K562 (cell line): ENCODE data around the gene IPO13. TPM values are rescaled to one million over a fixed set of nuclear protein-coding genes. Genes with fewer than 3 reads are reported as not detected.

Experiments
- BRD9 ChIP-seq: fragments of 450-650 bp; IDR thresholded peaks from 2 replicates; pipeline ENCODE4 v1.6.1; 2018; ENCODE audit warnings: low read depth; ENCODE audit not compliant: partially characterized antibody
- CBX2 ChIP-seq: fragments of 200-600 bp; sonication (generic); IDR thresholded peaks from one replicate; pipeline ENCODE4 v1.6.1; 2012; ENCODE audit warnings: mild to moderate bottlenecking, low read length, inconsistent platforms; ENCODE audit not compliant: insufficient read depth, poor library complexity, severe bottlenecking
- FOXM1 ChIP-seq, 2 experiments: fragments of 450-650 bp in 1 of 2; sonication (generic) in 1 of 2; formaldehyde crosslinking in 1 of 2; IDR thresholded peaks; 2 replicates each; pipeline versions ENCODE4 v1.6.1 to v1.9.0; 2017 to 2022; ENCODE audit warnings: low read depth in 2 of 2, mild to moderate bottlenecking in 2 of 2, missing genetic modification reagents in 1 of 2, moderate library complexity in 1 of 2
- HCFC1 ChIP-seq: IDR thresholded peaks from 2 replicates; pipeline ENCODE4 v1.6.1; 2012; ENCODE audit warnings: low read depth, low read length, improper control_type of control experiment
- HES1 ChIP-seq: fragments of 450-650 bp; IDR thresholded peaks from 2 replicates; pipeline ENCODE4 v1.6.1; 2016; ENCODE audit warnings: low read depth, mild to moderate bottlenecking, moderate library complexity
- ILF3 ChIP-seq: fragments of 450-650 bp; IDR thresholded peaks from 2 replicates; pipeline ENCODE4 v1.6.1; 2018; ENCODE audit warnings: antibody characterized with exemption, mild to moderate bottlenecking, moderate library complexity, borderline replicate concordance
- IRF2 ChIP-seq: sonication (generic); formaldehyde crosslinking; IDR thresholded peaks from 2 replicates; pipeline ENCODE4 v1.8.1; 2022; ENCODE audit warnings: mild to moderate bottlenecking, missing genetic modification reagents
- MBD2 ChIP-seq: sonication (generic); IDR thresholded peaks from 2 replicates; pipeline ENCODE4 v1.6.1; 2016; ENCODE audit warnings: low read depth, borderline replicate concordance
- RNF2 ChIP-seq: sonication (generic); IDR thresholded peaks from 2 replicates; pipeline ENCODE4 v1.6.1; 2016
- SP1 ChIP-seq: sonication (generic); formaldehyde crosslinking; IDR thresholded peaks from 2 replicates; pipeline ENCODE4 v1.8.1; 2022; ENCODE audit warnings: mild to moderate bottlenecking, missing genetic modification reagents
- TEAD4 ChIP-seq, 2 experiments: sonication (generic) in 1 of 2; formaldehyde crosslinking in 1 of 2; IDR thresholded peaks; 2 replicates each; pipeline versions ENCODE4 v1.6.1 to v1.8.0; 2012 to 2022; ENCODE audit warnings: borderline replicate concordance in 1 of 2, inconsistent platforms in 1 of 2, low read length in 1 of 2, mild to moderate bottlenecking in 1 of 2, missing genetic modification reagents in 1 of 2
- ZBTB33 ChIP-seq: sonication (generic); formaldehyde crosslinking; IDR thresholded peaks from 2 replicates; pipeline ENCODE4 v1.8.1; 2023; ENCODE audit warnings: mild to moderate bottlenecking, missing genetic modification reagents
- ZC3H11A ChIP-seq: IDR thresholded peaks from 2 replicates; pipeline ENCODE4 v1.6.1; 2012; ENCODE audit warnings: low read depth, low read length, improper control_type of control experiment
- ZNF586 ChIP-seq: fragments of 450-650 bp; formaldehyde crosslinking; conservative IDR thresholded peaks from 2 replicates; pipeline ENCODE4 v1.4.0; 2020; ENCODE audit warnings: mild to moderate bottlenecking, moderate library complexity
- ZNF589 ChIP-seq: fragments of 200-800 bp; sonication (Bioruptor generic); IDR thresholded peaks from 2 replicates; pipeline ENCODE4 v1.6.1; 2016; ENCODE audit warnings: low read depth, missing genetic modification characterization, missing compliant biosample characterization
- polyA plus RNA-seq, 8 experiments: library from polyadenylated mRNA; depleted of rRNA in 4 of 8; stranded (reverse) in 5 of 8; unstranded in 3 of 8; fragments of >200 nt; fragmentation: Nextera tagmentation in 2 of 8; fragmentation: Illumina TruSeq in 1 of 8; extraction: Ambion mirVana in 2 of 8; extraction: Trizol in 1 of 8; gene quantifications; 2 replicates each; pipeline versions ENCODE4 v1.2.1 to v1.2.3, GENCODE V29; 2011 to 2014; ENCODE audit warnings: inconsistent platforms in 1 of 8, missing spikeins in 1 of 8
- total RNA-seq, 7 experiments: library from RNA; depleted of rRNA in 6 of 7; stranded (reverse); fragments of >200 nt in 6 of 7; fragmentation: Illumina TruSeq in 2 of 7; extraction: Trizol in 2 of 7; gene quantifications; 2 replicates each; pipeline versions ENCODE4 v1.2.1 to v1.2.3, GENCODE V29; 2011 to 2021; ENCODE audit warnings: low replicate concordance in 1 of 7
- TF ChIP-seq, protein P1 (sequence below): fragments of 450-650 bp; IDR thresholded peaks from 2 replicates; pipeline ENCODE4 v1.6.1; 2016; ENCODE audit warnings: antibody characterized with exemption
- TF ChIP-seq, protein P2 (sequence below): conservative IDR thresholded peaks from 2 replicates; pipeline ENCODE4 v1.6.1; 2011; ENCODE audit warnings: low read depth, mild to moderate bottlenecking, low read length; ENCODE audit not compliant: control insufficient read depth

Gene IPO13
- total and polyA plus RNA-seq, 9 of the 15 experiments (the other 6 are each of a cell fraction or from before 2014, with no cell fraction given), result 7.0 to 30.8 (median 16.2) TPM

DNA sequence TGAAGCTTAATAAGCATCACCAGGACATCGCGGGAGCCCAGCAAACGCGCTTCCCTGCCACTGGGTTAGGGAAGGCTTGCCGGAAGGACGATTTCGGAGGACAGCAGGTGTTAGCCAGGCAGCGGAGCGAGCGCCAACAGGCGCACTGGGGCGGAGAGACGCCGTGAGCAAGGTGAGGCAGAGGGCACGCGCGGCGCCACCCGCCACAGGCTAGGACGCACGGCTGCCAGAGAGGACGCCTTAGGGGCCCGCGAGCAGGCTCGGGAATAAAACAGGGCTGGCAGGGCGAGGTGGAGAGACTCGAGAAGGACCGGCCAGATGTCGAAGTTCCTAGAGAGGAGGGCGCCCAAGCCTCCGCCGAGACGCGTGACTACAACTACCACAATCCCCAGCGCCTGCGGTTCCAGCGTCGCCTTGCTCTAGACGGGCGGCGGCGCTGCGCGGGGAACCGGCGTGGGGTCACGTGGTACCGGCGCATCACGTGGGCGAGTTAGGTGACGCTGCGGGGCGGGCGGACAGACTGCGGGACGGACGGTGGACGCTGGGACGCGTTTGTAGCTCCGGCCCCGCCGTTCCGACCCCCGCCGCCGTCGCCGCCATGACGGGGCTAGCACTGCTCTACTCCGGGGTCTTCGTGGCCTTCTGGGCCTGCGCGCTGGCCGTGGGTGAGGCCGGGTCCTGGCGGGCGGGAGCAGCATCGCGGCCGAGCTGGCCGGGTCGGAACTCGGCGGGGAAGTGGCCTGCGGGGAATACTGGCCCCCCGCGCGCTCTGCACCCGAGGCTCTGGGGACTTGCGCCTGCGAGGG, 27.9 kb downstream of the IPO13 start, which contains the start of gene ATP6V0B (continued):
- TF ChIP-seq, protein P1, sequence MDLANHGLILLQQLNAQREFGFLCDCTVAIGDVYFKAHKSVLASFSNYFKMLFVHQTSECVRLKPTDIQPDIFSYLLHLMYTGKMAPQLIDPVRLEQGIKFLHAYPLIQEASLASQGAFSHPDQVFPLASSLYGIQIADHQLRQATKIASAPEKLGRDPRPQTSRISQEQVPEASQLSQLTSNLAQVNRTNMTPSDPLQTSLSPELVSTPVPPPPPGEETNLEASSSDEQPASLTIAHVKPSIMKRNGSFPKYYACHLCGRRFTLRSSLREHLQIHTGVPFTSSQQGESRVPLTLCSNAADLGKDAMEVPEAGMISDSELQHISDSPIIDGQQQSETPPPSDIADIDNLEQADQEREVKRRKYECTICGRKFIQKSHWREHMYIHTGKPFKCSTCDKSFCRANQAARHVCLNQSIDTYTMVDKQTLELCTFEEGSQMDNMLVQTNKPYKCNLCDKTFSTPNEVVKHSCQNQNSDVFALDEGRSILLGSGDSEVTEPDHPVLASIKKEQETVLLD, result peak; percentile 96
- TF ChIP-seq CBX2, result no peak
- TF ChIP-seq ZBTB33 (CRISPR knock-in tag), result peak; percentile 57; the same call in 1 of the 2 replicates
- no peak for TF ChIP-seq FOXM1 (IDR thresholded peaks at IDR 0.05; ENCODE audit: low read depth)
- peak; percentile 94 for TF ChIP-seq FOXM1 (CRISPR knock-in tag; IDR thresholded peaks at IDR 0.05; ENCODE audit: low read depth)
- TF ChIP-seq, protein P2, sequence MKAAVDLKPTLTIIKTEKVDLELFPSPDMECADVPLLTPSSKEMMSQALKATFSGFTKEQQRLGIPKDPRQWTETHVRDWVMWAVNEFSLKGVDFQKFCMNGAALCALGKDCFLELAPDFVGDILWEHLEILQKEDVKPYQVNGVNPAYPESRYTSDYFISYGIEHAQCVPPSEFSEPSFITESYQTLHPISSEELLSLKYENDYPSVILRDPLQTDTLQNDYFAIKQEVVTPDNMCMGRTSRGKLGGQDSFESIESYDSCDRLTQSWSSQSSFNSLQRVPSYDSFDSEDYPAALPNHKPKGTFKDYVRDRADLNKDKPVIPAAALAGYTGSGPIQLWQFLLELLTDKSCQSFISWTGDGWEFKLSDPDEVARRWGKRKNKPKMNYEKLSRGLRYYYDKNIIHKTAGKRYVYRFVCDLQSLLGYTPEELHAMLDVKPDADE, result peak; percentile 99
- TF ChIP-seq RNF2, result 0 out of 2 replicates have a peak, but pooled peaks have one; percentile 67
- no peak for TF ChIP-seq HES1
- no peak; the same call in 1 of the 2 replicates for TF ChIP-seq ZC3H11A
- peak; percentile 99 for TF ChIP-seq HCFC1
- TF ChIP-seq TEAD4 (IDR thresholded peaks at IDR 0.05; ENCODE audit: low read length), result no peak
- no peak for TF ChIP-seq TEAD4 (CRISPR knock-in tag; IDR thresholded peaks at IDR 0.05; ENCODE audit: borderline replicate concordance)
- no peak for TF ChIP-seq IRF2 (CRISPR knock-in tag)
- TF ChIP-seq MBD2, result peak; percentile 71; the same call in 1 of the 2 replicates
- TF ChIP-seq ILF3, result no peak
- TF ChIP-seq SP1 (CRISPR knock-in tag), result peak; percentile 94
- no peak for TF ChIP-seq ZNF586
- TF ChIP-seq BRD9, result no peak
- peak; percentile 57; the same call in 1 of the 2 replicates for TF ChIP-seq ZNF589 (CRISPR knock-in tag)
